Measurements from ENCODE around the gene TMPRSS15.

DNA sequence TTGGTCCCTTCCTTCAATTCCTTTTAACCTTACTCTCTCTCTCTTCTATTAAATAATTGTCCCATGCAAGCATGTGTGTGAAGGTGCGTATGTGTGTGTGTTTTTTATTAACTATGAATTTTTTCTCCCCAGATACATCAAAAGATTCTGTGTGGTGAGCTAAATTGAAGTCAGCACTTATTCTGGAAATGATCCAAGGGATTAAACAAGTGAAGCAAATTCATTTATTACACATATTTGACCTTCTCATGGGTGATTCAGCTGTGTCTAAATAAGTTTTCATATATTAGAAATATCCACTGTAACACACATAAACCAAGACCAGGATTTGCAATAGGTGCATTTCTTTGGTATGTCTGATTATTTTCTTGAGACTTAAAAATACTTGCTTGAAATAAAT is 134.7 kb downstream of the TMPRSS15 start:
- TF ChIP-seq POLR2A (IDR thresholded peaks at IDR 0.05) (no peak), POLR2AphosphoS5 (IDR thresholded peaks at IDR 0.05) (no peak), EP300 (IDR thresholded peaks at IDR 0.05; ENCODE audit: low read depth) (no peak)
- TF ChIP-seq, protein P1, sequence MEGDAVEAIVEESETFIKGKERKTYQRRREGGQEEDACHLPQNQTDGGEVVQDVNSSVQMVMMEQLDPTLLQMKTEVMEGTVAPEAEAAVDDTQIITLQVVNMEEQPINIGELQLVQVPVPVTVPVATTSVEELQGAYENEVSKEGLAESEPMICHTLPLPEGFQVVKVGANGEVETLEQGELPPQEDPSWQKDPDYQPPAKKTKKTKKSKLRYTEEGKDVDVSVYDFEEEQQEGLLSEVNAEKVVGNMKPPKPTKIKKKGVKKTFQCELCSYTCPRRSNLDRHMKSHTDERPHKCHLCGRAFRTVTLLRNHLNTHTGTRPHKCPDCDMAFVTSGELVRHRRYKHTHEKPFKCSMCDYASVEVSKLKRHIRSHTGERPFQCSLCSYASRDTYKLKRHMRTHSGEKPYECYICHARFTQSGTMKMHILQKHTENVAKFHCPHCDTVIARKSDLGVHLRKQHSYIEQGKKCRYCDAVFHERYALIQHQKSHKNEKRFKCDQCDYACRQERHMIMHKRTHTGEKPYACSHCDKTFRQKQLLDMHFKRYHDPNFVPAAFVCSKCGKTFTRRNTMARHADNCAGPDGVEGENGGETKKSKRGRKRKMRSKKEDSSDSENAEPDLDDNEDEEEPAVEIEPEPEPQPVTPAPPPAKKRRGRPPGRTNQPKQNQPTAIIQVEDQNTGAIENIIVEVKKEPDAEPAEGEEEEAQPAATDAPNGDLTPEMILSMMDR (IDR thresholded peaks at IDR 0.05): no peak
